H1 (cell line): Measurements from ENCODE around the gene ULBP3. TPM values are rescaled to one million over a fixed set of nuclear protein-coding genes. Genes with fewer than 3 reads are reported as not detected.

ENCODE experiments used
- CHD7 ChIP-seq: fragments of 300-600 bp; sonication (generic); IDR thresholded peaks from 2 replicates; pipeline ENCODE4 v1.7.1; 2012; ENCODE audit warnings: low read length, moderate library complexity, mild to moderate bottlenecking, inconsistent platforms; ENCODE audit not compliant: insufficient replicate concordance
- EZH2 ChIP-seq: fragments of 200-600 bp; sonication (generic); IDR thresholded peaks from 2 replicates; pipeline ENCODE4 v1.7.1; 2012; ENCODE audit warnings: low read depth, mild to moderate bottlenecking, moderate library complexity, low read length, inconsistent platforms; ENCODE audit not compliant: severe bottlenecking
- FOSL1 ChIP-seq: IDR thresholded peaks from 2 replicates; pipeline ENCODE4 v1.6.1; 2011; ENCODE audit warnings: mild to moderate bottlenecking, low read depth, low read length, moderate library complexity; ENCODE audit not compliant: insufficient read depth
- GABPA ChIP-seq: IDR thresholded peaks from 2 replicates; pipeline ENCODE4 v1.6.1; 2011; ENCODE audit warnings: mild to moderate bottlenecking, low read length, moderate library complexity, borderline replicate concordance; ENCODE audit not compliant: insufficient read depth
- PHF8 ChIP-seq: fragments of 200-600 bp; sonication (generic); conservative IDR thresholded peaks from 2 replicates; pipeline ENCODE4 v1.7.1; 2012; ENCODE audit warnings: low read depth, mild to moderate bottlenecking, inconsistent platforms, low read length, moderate library complexity
- RBBP5 ChIP-seq: IDR thresholded peaks from 2 replicates; pipeline ENCODE4 v1.7.1; 2012; ENCODE audit warnings: low read depth, mild to moderate bottlenecking, inconsistent platforms, low read length, moderate library complexity, borderline replicate concordance
- RFX5 ChIP-seq: IDR thresholded peaks from 2 replicates; pipeline ENCODE4 v1.6.1; 2011; ENCODE audit warnings: low read depth, low read length, improper control_type of control experiment, borderline replicate concordance
- SIN3A ChIP-seq, 2 experiments: IDR thresholded peaks in 1 of 2; conservative IDR thresholded peaks in 1 of 2; 2 replicates each; pipeline ENCODE4 v1.6.1; 2011 to 2012; ENCODE audit warnings: low read length in 2 of 2, improper control_type of control experiment in 1 of 2, low read depth in 1 of 2, mild to moderate bottlenecking in 1 of 2
- TEAD4 ChIP-seq: IDR thresholded peaks from 2 replicates; pipeline ENCODE4 v1.6.1; 2012; ENCODE audit warnings: low read depth, low read length, inconsistent platforms, mixed read lengths
- polyA plus RNA-seq, 7 experiments: library from polyadenylated mRNA; depleted of rRNA in 3 of 7; stranded (reverse) in 5 of 7; unstranded in 2 of 7; fragments of >200 nt in 5 of 7; fragments of 200-250 nt in 2 of 7; gene quantifications; 1 replicate in 5 of 7; 2 replicates in 1 of 7; 4 replicates in 1 of 7; pipeline versions ENCODE4 v1.2.1 to v1.2.3, GENCODE V29; 2011 to 2013; ENCODE audit warnings: missing spikeins in 2 of 7, mixed read lengths in 2 of 7
- total RNA-seq: library from RNA; stranded (reverse); fragmentation: NEBNext Ultra II Directional; extraction: Animal tissue kit (Norgen Biotek cat#: 25700); gene quantifications from 2 replicates; pipeline ENCODE4 v1.2.1, GENCODE V29; 2021

ULBP3 gene
- total and polyA plus RNA-seq, 2 of the 8 experiments (the other 6 are each of a cell fraction or from before 2014, with no cell fraction given): 1.9 to 4.2 TPM

DNA sequence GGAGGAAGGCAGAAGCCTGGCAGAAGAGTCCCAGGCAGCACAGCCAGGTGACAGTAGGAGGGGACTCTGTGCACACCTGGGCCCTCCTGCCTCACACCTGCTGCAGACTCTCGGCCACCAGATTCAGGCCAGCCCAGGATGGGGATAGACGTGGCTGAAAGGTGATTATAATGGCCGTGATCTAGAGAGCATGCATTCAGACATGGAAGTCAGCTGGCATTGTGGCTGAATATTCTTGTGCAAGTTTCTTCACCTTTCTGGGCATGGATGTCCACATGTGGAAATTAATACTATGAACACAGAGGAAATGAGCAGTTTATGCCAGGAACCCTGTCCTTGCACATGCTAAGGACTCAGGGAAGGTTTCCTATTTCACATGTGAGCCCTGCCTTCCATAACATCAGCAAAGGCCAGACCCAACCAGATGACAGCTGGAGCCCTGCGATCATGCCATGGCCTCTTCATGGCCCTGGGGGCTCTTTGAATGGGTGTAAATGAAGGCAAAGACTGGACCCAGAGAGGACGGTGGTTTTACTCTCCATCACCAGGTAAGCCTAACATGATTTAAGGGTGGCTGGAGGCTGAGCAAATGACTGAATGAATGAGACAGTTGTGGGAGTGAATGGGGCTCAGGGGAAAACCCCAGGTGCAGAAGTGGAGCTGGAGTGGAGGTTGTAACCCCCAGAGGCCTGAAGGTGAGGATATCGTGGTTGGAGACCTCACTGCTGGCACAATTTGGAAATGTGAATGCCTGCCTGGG is 40.9 kb downstream of the ULBP3 start (continued):
- TF ChIP-seq CHD7 (no peak), GABPA (no peak), SIN3A (conservative IDR thresholded peaks at IDR 0.05 in 1 of 2, IDR thresholded peaks at IDR 0.05 in 1 of 2; ENCODE audit: low read depth in 1 of 2, low read length in 2 of 2) (no peak), FOSL1 (no peak), TEAD4 (no peak), PHF8 (no peak), RFX5 (no peak), RBBP5 (no peak), EZH2 (no peak)
